ENCODE measurements around the gene SECISBP2L.

The SECISBP2L gene

GRCh38 chr15:49085696-49086459 lies 39.6 kb upstream of the SECISBP2L start:
- no peak for TF ChIP-seq CTCF (IDR thresholded peaks at IDR 0.05; ENCODE audit: low read depth, low read length)
- no peaks in the 10 kb centered on the region for H3K27me3 ChIP-seq (ENCODE audit: insufficient read depth, low read depth, severe bottlenecking)
- no peak for DNase-seq
- no peaks in the 10 kb centered on the region for H3K9me3 ChIP-seq (ENCODE audit: severe bottlenecking)
- no peaks in the 10 kb centered on the region for H3K36me3 ChIP-seq
- H3K27ac ChIP-seq = no peak overlapping the region
- H3K4me3 ChIP-seq (ENCODE audit: low read depth, low read length) = no peak overlapping the region

GRCh38 chr15:49084285-49084570 lies 38.0 kb upstream of the SECISBP2L start:
- no peak for TF ChIP-seq CTCF (IDR thresholded peaks at IDR 0.05; ENCODE audit: low read depth, low read length)
- Histone ChIP-seq H3K36me3 (no peaks in the 10 kb centered on the region), H3K4me3 (ENCODE audit: low read depth, low read length) (no peak overlapping the region), H3K9me3 (ENCODE audit: severe bottlenecking) (no peaks in the 10 kb centered on the region), H3K27me3 (ENCODE audit: insufficient read depth, low read depth, severe bottlenecking) (no peaks in the 10 kb centered on the region), H3K27ac (no peak overlapping the region)
- no peak for DNase-seq

GRCh38 chr15:49083401-49084284 lies 37.4 kb upstream of the SECISBP2L start:
- Histone ChIP-seq H3K36me3 (no peaks in the 10 kb centered on the region), H3K27ac (no peak overlapping the region), H3K9me3 (ENCODE audit: severe bottlenecking) (no peaks in the 10 kb centered on the region), H3K27me3 (ENCODE audit: insufficient read depth, low read depth, severe bottlenecking) (no peaks in the 10 kb centered on the region), H3K4me3 (ENCODE audit: low read depth, low read length) (no peak overlapping the region)
- TF ChIP-seq CTCF (IDR thresholded peaks at IDR 0.05; ENCODE audit: low read depth, low read length) = no peak
- no peak for DNase-seq

- Histone ChIP-seq H3K27me3 (ENCODE audit: insufficient read depth, low read depth, severe bottlenecking) (no peaks in the 10 kb centered on the region), H3K4me3 (ENCODE audit: low read depth, low read length) (no peak overlapping the region), H3K27ac (no peak overlapping the region), H3K9me3 (ENCODE audit: severe bottlenecking) (no peaks in the 10 kb centered on the region), H3K36me3 (no peaks in the 10 kb centered on the region)
- no peak for TF ChIP-seq CTCF (IDR thresholded peaks at IDR 0.05; ENCODE audit: low read depth, low read length)
- no peak for DNase-seq
Observed at GRCh38 chr15:49082960-49083359, 36.7 kb upstream of the SECISBP2L start.

- H3K27me3 ChIP-seq (ENCODE audit: insufficient read depth, low read depth, severe bottlenecking) = no peaks in the 10 kb centered on the region
- H3K9me3 ChIP-seq (ENCODE audit: severe bottlenecking) = no peaks in the 10 kb centered on the region
- no peak overlapping the region for H3K27ac ChIP-seq
- no peaks in the 10 kb centered on the region for H3K36me3 ChIP-seq
- no peak for DNase-seq
- H3K4me3 ChIP-seq (ENCODE audit: low read depth, low read length) = no peak overlapping the region
- TF ChIP-seq CTCF (IDR thresholded peaks at IDR 0.05; ENCODE audit: low read depth, low read length) = no peak
Observed at GRCh38 chr15:49079340-49080039, 33.2 kb upstream of the SECISBP2L start.
